CD4-positive, alpha-beta T cell treated with Interleukin-6 for 4 hours (primary cell): ENCODE results near the gene ZNF205.
"Not testable (repeated sequence)": the region's sequence is repeated elsewhere in the genome, so short reads cannot be mapped to it uniquely, and the experiment has no call there.

Experiments
- DNase-seq: peaks from one replicate; pipeline ENCODE4 v3.0.0-alpha.2; 2020; ENCODE audit warnings: mixed read lengths

ZNF205 gene

DNA sequence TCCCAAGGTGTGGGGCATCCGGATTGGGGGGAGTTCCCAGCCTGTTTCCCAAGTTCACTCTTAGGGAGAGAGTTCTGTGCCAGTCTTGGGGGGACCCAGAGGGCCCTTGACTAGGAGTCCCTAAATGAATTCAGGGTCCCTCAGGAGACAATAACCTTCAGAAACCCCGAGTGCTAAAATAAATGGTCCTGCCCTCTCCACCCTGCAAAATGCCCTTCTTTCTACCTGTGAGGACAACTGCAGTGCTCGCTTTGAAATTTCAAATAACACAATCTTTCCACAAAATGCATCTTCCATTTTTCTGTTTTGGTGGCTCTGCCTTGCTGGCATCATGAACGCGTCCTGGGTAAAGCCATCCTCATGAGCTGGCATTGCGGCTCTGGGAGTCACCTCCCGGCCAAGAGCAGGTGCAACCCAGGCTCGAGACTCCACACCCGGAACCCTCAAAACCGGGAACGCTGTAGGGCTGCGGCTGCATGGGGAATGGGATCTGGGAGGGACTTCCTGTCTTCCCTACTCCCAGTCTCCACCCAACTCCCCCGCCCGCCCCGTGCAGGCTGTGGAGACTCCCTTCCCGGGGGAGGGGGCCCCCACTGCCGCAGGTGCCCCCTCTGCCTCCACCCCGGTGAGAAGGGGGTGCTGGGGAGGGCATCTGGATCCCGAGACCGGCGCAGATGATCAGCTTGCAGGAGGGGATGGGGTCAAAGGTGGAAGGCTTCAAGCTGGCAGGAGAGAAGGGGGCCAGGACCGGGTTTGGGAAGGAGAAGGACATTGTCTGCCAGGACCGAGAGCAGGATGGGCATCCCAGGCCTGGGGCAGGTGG lies at the start of gene ZNF205:
TSS of gene ZNF205 (plus strand) at position 529 of the 823 bp plus-strand sequence. CDS start 845 bp downstream, outside the sequence.
- no peak for DNase-seq

DNA sequence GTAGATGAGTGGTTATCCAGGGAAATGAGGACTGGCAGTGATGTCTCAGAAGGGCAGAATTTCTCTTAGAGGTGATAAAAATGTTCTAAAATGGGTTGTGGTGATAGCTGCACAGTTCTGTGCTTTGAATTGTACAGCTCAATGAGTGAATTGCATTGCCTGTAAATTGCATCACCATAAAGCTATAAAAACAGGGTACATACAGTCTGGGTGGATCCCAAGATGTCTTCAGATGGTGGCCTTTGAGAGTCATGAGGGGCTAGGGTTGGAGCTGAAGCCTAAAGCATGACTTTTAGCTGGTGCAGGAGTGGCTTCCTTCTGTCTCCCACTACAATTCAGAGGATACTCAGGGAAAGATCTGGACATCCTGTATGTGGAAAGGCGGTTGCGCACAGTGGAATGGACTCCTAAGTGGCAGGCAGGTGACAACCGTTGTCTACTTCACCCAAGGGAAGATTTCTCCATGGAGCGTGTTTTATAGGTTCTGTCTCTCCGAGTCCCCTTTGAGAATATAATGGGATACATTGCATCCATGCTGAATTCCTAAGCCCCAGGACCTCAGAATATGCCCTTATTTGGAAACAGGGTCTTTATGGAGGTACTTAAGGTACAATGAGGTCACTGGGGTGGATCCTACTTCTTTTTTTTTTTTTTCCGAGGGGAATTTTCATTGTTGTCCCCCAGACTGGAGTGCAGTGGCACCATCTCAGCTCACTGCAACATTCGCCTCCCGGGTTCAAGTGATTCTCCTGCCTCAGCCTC lies 48.6 kb upstream of the ZNF205 start:
- DNase-seq: no peak

DNA sequence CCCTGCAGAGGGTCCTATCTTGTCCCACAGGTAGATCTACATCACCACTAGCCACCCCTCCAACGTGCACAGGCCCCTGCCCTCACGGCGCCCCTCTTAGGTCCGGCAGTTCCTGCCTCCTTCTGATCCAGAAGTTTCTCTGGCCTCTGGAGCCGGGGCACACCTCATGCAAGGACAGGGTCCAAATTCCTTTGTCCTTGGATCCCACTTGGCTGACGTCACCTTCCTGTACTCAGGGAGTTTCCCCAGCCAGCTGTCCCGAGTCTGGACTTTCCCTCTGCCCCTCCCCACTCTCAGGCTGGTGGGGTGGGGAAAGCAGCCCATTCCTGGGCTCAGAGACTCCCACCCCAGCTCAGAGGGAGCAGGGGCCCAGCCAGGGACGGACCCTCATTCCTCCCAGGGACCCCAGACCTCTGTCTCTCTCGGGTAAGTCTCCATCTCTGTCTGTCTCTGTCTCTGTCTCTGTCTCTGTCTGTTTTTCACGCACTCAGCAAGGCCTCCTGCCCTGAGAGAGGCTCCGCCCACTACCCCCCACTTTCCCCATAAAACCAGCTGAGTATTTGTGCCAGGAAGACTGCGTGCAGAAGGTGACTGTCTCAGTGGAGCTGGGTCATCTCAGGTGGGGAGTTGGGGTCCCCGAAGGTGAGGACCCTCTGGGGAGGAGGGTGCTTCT lies 47.2 kb upstream of the ZNF205 start, which contains the start of gene IL32:
TSS of gene IL32 (plus strand) at position 572 of the 673 bp plus-strand sequence. CDS start 172 bp downstream, outside the sequence.
- peak; percentile 90 for DNase-seq

DNA sequence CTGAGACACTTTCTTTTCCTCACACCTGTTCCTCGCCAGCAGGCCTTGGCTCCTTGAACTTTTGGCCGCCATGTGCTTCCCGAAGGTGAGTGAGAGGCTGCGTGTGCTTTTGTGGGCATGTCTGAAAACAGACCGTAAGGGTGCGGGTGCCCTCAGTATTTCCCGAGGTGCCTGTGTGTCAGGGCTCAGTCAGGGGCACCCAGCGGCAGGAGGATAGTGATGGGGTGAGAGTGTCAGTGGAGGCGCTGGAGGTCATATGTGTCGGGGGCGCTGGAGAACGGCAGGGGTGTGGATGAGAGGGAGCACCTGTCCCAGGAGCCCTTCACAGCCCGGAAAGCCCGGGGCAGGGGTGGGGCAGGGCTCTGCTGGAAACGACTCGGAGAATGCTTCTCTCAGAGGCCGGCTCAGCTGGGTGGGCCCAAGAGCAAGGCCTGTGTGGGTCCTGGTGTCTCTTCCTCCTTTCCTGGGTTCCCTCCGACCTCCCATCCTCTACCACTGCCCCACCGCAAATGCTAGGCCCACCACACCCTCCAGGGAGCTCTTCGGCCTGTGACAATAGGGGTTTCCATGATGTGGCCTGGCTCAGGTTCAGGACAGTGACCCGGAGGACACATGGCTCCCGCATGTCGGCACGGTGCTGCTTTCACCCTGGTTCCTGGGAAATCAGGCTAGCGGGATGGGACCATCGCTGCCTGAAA lies 46.5 kb upstream of the ZNF205 start:
- peak; percentile 52 for DNase-seq

DNA sequence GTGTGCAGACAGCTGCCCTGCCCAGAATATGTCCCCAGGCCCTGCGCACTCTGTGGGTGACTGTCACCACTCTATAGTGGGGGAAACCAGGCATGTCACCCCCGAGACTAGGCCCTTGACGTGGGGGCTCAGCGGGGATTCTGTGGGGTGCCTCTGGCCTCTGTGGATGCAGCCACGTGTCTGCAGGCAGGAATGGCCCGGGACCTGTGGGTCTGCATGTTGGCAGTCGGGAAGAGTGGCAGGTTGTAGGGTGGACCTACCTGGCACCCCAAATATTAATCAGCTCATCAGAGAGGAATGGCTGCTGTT lies 46.0 kb upstream of the ZNF205 start:
- no peak for DNase-seq

DNA sequence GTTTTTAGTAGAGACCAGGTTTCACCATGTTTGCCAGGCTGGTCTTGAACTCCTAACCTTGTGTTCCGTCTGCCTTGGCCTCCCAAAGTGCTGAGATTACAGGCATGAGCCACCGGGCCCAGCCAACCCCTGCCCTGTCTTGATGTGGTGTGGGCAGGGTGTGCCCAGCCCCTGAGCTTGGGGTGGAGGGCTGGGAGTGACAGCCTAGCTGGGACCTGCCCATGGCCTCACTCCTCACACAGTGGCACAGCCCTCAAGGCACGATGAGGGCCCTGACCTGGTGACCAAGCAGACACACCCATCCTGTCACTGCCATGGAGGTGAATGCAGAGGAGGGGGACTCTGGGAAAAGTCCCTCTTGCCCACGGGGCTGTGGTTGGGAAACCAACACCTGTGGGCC lies 43.9 kb upstream of the ZNF205 start:
- DNase-seq: peak; percentile 38

DNA sequence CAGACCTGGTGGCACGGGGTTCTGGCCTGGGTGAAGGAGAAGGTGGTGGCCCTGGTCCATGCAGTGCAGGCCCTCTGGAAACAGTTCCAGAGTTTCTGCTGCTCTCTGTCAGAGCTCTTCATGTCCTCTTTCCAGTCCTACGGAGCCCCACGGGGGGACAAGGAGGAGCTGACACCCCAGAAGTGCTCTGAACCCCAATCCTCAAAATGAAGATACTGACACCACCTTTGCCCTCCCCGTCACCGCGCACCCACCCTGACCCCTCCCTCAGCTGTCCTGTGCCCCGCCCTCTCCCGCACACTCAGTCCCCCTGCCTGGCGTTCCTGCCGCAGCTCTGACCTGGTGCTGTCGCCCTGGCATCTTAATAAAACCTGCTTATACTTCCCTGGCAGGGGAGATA lies 43.2 kb upstream of the ZNF205 start:
- DNase-seq: not testable (repeated sequence)

DNA sequence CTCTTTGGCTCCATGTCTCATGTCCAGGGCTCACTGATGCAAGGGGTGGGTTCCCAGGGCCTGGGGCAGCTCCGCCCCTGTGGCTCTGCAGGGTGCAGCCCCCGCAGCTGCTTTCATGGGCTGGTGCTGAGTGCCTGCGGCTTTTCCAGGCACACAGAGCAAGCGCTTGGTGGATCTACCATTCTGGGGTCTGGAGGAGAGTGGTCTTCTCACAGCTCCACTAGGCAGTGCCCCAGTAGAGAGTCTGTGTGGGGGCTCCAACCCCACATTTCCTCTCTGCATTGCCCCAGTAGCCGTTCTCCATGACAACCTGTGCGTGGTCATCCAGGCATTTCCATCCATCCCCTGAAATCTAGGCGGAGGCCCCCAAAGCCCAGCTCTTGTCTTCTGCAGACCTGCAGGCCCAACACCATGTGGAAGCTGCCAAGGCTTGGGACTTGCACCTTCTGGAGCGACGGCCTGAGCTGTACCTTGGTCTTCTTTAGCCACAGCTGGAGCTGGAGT lies 41.7 kb upstream of the ZNF205 start:
- DNase-seq: no peak

DNA sequence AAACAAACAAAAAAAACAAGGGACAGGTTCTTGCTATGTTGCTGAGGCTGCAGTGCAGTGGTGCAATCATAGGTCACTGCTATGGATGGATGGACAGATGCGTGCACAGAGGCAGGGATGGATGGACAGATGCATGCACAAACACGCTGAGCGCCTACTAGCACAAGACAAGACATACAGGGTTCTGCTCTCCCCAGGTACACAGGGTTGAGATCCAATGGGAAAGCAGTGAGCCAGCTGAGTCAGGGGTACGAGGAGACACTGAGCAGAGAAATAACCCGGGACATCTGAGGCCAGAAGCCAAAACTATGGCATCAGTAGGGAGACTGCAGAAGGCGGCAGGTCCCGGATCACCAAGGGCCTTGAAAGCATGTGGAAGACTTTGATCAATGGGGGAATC lies 40.7 kb upstream of the ZNF205 start:
- DNase-seq: no peak

DNA sequence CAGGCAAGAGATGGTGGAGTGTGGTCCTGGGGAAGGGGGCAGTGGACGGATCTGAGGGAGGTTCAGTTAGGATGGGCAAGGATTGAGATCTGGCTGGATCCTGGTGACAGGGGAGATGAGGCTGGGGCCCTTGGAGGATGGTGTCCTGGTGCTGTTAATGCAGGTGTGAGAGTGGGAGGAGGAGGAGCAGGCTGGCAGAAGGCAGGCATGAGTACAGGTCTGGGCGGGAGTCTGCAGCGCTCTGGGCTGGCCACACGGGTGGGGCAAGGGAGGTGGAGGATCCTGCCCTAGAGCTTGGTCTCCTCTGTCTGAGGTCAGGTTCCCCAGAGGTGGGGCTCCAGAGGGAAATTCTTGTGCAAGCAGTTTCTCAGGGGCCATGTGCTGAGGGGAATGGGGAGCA lies 40.2 kb upstream of the ZNF205 start:
- DNase-seq: peak; percentile 54

DNA sequence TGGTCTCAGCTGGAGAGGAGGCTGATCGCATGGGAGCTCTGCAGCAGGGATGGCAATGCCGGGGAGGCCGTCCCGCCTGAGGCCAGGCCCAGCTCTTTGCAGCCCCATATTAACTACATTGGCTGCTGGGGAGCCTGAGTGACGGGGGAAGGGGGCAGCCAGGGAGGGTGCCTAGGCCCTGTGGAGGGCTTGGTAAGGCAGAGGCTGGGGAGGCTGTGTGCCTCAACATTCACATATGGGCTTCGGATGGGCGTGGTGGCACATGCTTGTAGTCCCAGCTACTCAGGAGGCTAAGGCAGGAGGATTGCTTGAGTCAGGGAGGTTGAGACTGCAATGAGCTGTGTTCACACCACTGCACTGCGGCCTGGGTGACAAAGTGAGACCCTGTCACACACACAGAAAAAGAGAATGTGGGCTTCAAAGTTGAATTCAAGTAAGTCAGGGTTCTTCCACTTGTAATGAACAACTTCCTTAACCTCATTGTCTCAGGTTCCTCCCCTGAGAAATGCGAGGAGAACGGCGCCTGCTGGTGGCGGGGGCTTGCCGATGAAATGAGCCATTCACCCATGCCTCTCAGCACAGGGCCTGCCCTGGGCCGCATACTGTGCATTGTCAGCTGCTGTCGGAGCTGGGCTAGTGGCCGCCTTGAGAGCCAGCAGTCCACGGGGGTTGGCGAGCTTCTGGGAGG lies 39.7 kb upstream of the ZNF205 start:
- DNase-seq: peak; percentile 40

DNA sequence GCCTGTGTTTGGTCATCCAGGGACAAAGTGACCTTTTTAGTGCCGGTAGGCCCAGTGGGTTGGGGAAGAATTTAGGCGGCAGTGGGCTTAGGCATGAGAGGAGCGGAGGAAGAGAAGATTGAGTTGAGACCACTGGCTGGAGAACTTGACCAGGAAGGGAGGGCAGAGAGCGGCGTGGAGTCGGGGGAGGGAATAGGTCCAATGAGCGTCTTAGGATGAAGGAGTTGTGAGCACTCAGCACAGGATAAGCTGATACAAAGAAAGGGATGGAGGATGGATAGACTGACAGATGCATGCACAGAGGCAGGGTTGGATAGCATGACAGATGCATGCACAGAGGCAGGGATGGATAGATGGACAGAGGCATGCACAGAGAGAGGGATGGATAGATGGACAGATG lies 38.9 kb upstream of the ZNF205 start:
- no peak for DNase-seq

DNA sequence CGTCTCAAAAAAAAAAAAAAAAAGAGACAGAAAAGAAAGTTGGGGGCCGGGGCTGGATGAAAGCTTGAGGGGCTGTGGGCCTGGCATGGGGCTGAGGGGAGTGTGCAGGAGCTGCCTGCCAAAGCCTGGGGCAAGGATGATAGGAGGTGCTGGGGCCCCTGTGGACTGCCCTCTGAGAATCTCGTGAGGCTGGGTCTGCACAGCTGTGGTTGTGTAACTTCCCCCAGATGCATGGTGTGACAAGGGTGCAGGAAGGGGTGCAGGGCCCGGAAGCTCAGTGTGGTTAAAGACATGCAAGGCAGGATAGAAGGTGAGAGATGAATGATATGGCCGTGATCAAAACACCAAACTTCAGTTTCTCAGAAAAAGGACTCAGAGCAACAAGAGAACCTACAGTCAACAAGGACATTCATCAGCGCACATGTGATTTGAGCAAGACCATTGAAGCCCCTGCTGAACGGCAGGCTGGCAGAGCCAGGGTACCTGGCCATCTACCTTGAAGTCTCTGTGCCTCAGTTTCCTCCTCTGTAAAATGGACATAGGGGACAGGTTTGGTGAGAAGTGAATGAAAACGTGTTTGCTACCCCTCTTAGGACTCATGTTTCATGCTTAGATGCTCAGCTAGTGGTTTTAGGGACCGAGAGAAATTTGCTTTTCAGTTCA lies 37.4 kb upstream of the ZNF205 start:
- DNase-seq: peak; percentile 91

DNA sequence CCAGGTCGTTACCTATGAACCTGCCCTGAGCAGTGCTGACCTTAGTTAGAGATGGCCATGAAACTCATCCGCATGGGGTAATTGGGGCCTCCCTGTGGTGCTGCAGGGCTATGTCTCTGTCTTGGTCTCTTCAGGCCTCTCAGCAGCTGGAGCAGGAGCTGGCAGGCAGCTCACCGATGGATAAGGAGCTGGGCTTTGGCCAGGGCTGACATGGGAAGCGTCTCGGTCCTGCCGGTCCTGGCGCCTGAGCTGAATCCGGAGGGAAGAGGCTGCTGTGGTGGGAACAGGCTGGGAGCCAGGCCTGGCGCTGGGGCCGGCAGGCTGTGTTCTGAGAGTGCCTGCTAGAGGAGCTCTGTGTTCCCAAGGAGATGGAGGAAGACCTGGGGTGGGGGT lies 36.9 kb upstream of the ZNF205 start:
- DNase-seq: no peak

DNA sequence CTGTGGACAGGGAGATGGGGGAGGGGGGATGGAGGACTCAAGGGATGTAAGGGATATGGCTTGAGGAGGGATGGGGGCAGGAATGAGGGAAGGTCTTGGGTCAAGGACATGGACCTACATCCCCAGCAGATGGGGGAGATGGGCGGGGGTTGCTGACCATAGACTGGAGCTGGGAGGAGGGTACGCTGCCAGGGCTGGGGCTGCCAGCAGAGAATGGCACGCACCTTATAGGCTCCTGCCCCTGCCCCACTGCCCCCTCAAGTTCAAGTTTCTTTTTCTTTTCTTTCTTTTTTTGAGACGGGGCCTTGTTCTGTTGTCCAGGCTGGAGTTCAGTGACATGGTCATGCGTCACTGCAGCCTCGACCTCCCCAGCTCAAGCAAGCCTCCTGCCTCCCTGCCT lies 36.4 kb upstream of the ZNF205 start:
- not testable (repeated sequence) for DNase-seq

DNA sequence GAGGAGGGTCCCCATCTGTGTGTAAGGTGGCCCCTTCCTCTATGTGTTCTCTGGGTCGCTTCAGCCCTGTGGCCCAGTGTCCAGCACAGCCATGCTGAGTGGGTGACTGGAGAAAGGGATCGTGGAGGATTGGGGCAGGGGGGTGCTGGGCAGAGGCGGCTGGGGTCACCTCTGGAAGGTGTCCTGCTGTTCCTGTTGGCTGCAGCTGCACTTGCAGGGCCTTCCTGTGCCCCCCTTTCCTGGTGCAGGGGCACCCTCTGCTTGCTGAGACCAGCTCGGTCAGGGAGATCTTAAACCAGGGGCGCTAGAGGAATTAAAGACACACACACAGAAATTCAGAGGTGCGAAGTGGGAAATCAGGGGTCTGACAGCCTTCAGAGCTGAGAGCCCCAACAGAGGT lies 35.8 kb upstream of the ZNF205 start:
- DNase-seq: no peak

DNA sequence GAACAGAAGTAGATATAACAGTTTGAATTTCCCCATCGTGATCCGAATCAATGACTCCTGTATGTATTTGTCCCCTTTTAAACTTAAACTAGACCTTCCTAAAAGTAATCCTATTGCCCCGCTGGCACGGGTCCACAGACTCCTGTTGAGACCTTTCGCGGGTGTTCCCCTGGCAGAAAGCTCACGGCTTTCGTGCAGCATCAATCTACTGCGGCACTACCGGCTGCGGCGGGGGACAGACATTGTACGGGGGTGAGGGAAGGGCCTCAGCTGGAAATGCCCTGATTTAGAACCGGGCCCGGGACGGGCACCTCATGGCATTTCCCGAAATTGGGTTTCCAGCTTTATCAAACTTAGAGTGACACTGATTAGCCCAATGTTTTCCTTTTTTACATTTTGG lies 32.4 kb upstream of the ZNF205 start:
- no peak for DNase-seq

DNA sequence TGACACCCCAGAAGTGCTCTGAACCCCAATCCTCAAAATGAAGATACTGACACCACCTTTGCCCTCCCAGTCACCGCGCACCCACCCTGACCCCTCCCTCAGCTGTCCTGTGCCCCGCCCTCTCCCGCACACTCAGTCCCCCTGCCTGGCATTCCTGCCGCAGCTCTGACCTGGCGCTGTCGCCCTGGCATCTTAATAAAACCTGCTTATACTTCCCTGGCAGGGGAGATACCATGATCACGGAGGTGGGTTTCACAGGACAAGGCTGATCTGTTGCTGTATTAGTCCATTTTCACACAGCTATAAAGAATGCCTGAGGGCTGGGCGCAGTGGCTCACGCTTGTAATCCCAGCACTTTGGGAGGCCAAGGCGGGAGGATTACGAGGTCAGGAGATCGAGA lies 30.4 kb upstream of the ZNF205 start:
- DNase-seq: not testable (repeated sequence)

DNA sequence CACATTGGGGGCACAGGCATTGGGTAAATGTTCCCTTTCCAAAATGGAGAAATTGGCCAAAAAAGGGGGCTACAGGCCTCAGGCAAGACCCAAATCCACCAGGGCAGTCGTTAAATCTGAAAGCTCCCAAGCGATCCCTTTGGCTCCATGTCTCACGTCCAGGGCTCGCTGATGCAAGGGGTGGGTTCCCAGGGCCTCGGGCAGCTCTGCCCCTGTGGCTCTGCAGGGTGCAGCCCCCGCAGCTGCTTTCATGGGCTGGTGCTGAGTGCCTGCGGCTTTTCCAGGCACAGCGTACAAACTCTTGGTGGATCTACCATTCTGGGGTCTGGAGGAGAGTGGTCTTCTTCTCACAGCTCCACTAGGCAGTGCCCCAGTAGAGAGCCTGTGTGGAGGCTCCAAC lies 29.0 kb upstream of the ZNF205 start:
- not testable (repeated sequence) for DNase-seq

DNA sequence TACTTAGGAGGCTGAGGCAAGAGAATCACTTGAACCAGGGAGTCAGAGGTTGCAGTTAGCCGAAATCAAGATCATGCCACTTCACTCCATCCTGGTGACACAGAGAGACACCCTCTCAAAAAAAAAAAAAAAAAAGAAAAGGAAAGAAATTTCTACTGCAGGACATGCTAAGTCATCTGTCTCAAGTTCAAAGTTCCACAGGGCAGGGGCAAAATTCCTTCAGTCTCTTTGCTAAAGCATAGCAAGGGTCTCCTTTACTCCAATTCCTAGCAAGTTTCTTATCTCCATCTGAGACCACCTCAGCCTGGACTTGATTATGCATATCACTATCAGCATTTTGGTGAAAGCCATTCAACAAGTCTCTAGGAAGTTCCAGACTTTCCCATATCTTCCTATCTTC lies 27.9 kb upstream of the ZNF205 start:
- no peak for DNase-seq

DNA sequence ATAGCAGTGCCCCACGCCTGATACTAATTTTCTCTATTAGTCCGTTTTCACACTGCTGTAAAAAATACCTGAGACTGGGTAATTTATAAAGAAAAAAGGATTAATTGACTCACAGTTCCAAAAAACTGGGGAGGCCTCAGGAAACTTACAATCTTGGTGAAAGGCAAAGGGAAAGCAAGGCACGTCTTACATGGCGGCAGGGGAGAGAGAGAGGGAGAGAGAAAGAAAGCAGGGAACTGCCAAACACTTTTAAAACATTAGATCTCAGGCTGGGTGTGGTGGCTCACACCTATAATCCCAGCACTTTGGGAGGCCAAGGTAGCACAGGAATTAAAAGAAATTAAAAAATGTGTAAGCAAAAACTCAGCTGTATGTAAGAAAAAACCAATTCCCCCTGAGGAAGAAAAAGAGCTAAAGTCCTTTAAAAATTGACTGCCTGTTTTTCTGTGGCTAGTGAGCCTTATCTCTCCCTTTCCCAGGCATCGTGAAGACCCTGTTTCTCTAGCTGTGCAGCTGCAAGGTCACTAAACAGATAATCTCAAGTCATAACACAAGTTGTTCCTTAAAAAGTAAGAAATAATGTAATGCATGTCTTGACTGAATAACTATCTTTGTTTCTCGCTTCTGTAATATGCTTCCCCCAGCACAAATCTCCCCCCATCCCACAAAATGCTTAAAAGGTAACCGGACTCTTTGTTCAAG lies 27.3 kb upstream of the ZNF205 start:
- DNase-seq: no peak
